Trophoblast cell (in vitro differentiated cells and primary cell): ENCODE measurements around the gene TEX10.

Experiments
- DNase-seq, 2 donors: peaks; one replicate each; pipeline ENCODE4 v3.0.0-alpha.2; 2016
- H2AFZ ChIP-seq: 2 replicates; pipeline ENCODE4 v1.6.1; 2013; ENCODE audit warnings: low read length, moderate library complexity, mild to moderate bottlenecking; ENCODE audit not compliant: insufficient read depth, poor library complexity
- H2AK5ac ChIP-seq: 2 replicates; pipeline ENCODE4 v1.6.1; 2013; ENCODE audit warnings: mild to moderate bottlenecking, low read length
- H2BK120ac ChIP-seq: 2 replicates; pipeline ENCODE4 v1.6.1; 2013; ENCODE audit warnings: low read length, mild to moderate bottlenecking, moderate library complexity; ENCODE audit not compliant: insufficient read depth, poor library complexity
- H2BK12ac ChIP-seq: 2 replicates; pipeline ENCODE4 v1.6.1; 2013; ENCODE audit warnings: mild to moderate bottlenecking, low read length, moderate library complexity
- H2BK5ac ChIP-seq: 2 replicates; pipeline ENCODE4 v1.6.1; 2013; ENCODE audit warnings: low read length, low read depth, moderate library complexity, mild to moderate bottlenecking; ENCODE audit not compliant: poor library complexity
- H3K14ac ChIP-seq: 2 replicates; pipeline ENCODE4 v1.6.1; 2013; ENCODE audit warnings: mild to moderate bottlenecking, low read length
- H3K18ac ChIP-seq: 2 replicates; pipeline ENCODE4 v1.6.1; 2013; ENCODE audit warnings: mild to moderate bottlenecking, low read length
- H3K23ac ChIP-seq: 2 replicates; pipeline ENCODE4 v1.6.1; 2013; ENCODE audit warnings: low read length
- H3K27ac ChIP-seq: 2 replicates; pipeline ENCODE4 v1.5.1; 2013; ENCODE audit warnings: low read depth, mild to moderate bottlenecking, inconsistent platforms, low read length, moderate library complexity
- H3K27me3 ChIP-seq: 2 replicates; pipeline ENCODE4 v1.6.1; 2013; ENCODE audit warnings: inconsistent platforms, mild to moderate bottlenecking, low read length, moderate library complexity; ENCODE audit not compliant: insufficient read depth
- H3K36me3 ChIP-seq, 2 experiments: 1 replicate in 1 of 2; 2 replicates in 1 of 2; pipeline ENCODE4 v1.6.1; 2013; ENCODE audit warnings: low read length in 2 of 2, mild to moderate bottlenecking in 2 of 2, moderate library complexity in 1 of 2; ENCODE audit not compliant: insufficient read depth in 2 of 2, control insufficient read depth in 1 of 2
- H3K4ac ChIP-seq: 2 replicates; pipeline ENCODE4 v1.6.1; 2013; ENCODE audit warnings: low read depth, mild to moderate bottlenecking, low read length, moderate library complexity
- H3K4me1 ChIP-seq, 2 experiments: 1 replicate in 1 of 2; 2 replicates in 1 of 2; pipeline ENCODE4 v1.6.1; 2013; ENCODE audit warnings: low read length in 2 of 2, mild to moderate bottlenecking in 2 of 2, moderate library complexity in 1 of 2; ENCODE audit not compliant: insufficient read depth in 2 of 2, control insufficient read depth in 1 of 2
- H3K4me2 ChIP-seq: 2 replicates; pipeline ENCODE4 v1.6.1; 2013; ENCODE audit warnings: inconsistent platforms, mild to moderate bottlenecking, low read length, moderate library complexity
- H3K4me3 ChIP-seq: 2 replicates; pipeline ENCODE4 v1.5.1; 2013; ENCODE audit warnings: mild to moderate bottlenecking, low read depth, low read length, inconsistent platforms
- H3K79me1 ChIP-seq: one replicate; pipeline ENCODE4 v1.6.1; 2013; ENCODE audit warnings: low read length
- H3K79me2 ChIP-seq: 2 replicates; pipeline ENCODE4 v1.6.1; 2013; ENCODE audit warnings: low read length, mild to moderate bottlenecking; ENCODE audit not compliant: control insufficient read depth, insufficient read depth, poor library complexity
- H3K9ac ChIP-seq: 2 replicates; pipeline ENCODE4 v1.6.1; 2013; ENCODE audit warnings: mild to moderate bottlenecking, low read length
- H3K9me3 ChIP-seq: 2 replicates; pipeline ENCODE4 v1.6.1; 2013; ENCODE audit warnings: low read depth, mild to moderate bottlenecking, control low read depth, inconsistent platforms, low read length; ENCODE audit not compliant: insufficient read depth
- H4K12ac ChIP-seq: 2 replicates; pipeline ENCODE4 v1.6.1; 2013; ENCODE audit warnings: low read depth, mild to moderate bottlenecking, low read length, moderate library complexity
- H4K8ac ChIP-seq: 2 replicates; pipeline ENCODE4 v1.6.1; 2013; ENCODE audit warnings: low read depth, mild to moderate bottlenecking, low read length, moderate library complexity
- H4K91ac ChIP-seq: one replicate; pipeline ENCODE4 v1.6.1; 2013; ENCODE audit warnings: low read depth, mild to moderate bottlenecking, low read length, moderate library complexity
- WGBS: extraction: QIAGEN DNeasy Blood & Tissue Kit; methylation state at CpG from one replicate; pipeline ENCODE4 v1.1.7; 2013; ENCODE audit warnings: missing lambda C conversion rate; ENCODE audit not compliant: insufficient read length, insufficient coverage; ENCODE audit errors: extremely low coverage; 5-methylcytosine and 5-hydroxymethylcytosine counted together

Gene TEX10

DNA sequence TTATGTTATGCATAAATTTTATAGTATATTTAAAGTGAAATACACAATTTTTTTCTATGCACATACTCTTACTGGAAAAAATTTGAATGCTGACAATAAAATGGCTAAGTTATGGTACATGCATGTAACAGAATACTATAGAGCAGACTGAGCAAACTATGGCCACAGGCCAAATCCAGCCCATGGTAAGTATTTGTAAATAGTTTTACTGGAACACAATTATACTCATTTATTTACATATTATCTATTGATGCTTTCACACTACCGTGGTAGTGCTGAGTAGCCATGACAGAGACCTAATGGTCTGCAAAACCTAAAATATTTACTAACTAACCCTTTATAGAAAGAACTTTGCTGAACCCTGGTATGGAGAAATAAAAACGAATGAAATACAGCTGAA lies 45.7 kb downstream of the TEX10 start:
- Histone ChIP-seq H3K4me3 (no peak overlapping the region), H3K27me3 (no peaks in the 10 kb centered on the region), H3K4ac (no peak overlapping the region), H2AK5ac (no peak overlapping the region), H3K4me1 (peaks cover 0 to 2% of the 10 kb centered on the region in 2 experiments), H3K14ac (no peak overlapping the region), H3K27ac (no peak overlapping the region), H2AFZ (no peak overlapping the region), H3K36me3 (peaks cover 9 to 12% of the 10 kb centered on the region in 2 experiments), H3K79me2 (no peaks in the 10 kb centered on the region), H2BK120ac (no peak overlapping the region), H4K91ac (no peak overlapping the region), H2BK12ac (no peak overlapping the region), H3K9me3 (no peaks in the 10 kb centered on the region), H3K79me1 (no peaks in the 10 kb centered on the region), H3K23ac (no peak overlapping the region), H4K12ac (no peak overlapping the region), H3K9ac (no peak overlapping the region), H4K8ac (no peak overlapping the region), H3K18ac (no peak overlapping the region), H2BK5ac (no peak overlapping the region), H3K4me2 (no peak overlapping the region)
- DNase-seq, result no peak
- no CpG with 5 or more reads among the region's 2 CpGs for WGBS

DNA sequence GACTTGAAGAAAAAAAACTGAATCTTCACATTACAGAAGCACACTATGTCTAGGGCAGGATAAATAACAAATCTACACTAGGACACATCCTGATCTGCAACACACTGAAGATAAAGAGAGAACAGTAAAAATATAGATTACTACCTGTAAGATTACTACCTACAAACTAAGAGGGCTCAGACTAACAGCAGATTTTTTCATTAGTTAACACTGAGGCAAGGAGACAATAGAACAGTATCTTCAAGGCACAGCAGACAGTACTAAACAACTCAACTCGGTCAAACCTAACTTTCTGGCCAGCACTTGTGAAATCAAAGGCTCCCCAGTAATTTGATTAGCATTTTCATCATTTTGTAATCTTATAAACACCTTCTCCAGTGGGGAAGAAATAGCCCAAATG lies 46.5 kb downstream of the TEX10 start:
- Histone ChIP-seq H4K8ac (no peak overlapping the region), H3K4me1 (peaks cover 0 to 2% of the 10 kb centered on the region in 2 experiments), H3K9me3 (no peaks in the 10 kb centered on the region), H3K27me3 (no peaks in the 10 kb centered on the region), H3K27ac (no peak overlapping the region), H2BK5ac (no peak overlapping the region), H2BK12ac (no peak overlapping the region), H3K4me3 (no peak overlapping the region), H3K18ac (no peak overlapping the region), H2AFZ (no peak overlapping the region), H4K12ac (no peak overlapping the region), H3K23ac (no peak overlapping the region), H4K91ac (no peak overlapping the region), H3K14ac (no peak overlapping the region), H2AK5ac (no peak overlapping the region), H3K36me3 (peaks cover 9 to 17% of the 10 kb centered on the region in 2 experiments), H3K4me2 (no peak overlapping the region), H3K4ac (no peak overlapping the region), H3K79me2 (no peaks in the 10 kb centered on the region), H3K9ac (no peak overlapping the region), H3K79me1 (no peaks in the 10 kb centered on the region), H2BK120ac (no peak overlapping the region)
- DNase-seq, result no peak
- WGBS, result no CpG with 5 or more reads among the region's 1 CpG

DNA sequence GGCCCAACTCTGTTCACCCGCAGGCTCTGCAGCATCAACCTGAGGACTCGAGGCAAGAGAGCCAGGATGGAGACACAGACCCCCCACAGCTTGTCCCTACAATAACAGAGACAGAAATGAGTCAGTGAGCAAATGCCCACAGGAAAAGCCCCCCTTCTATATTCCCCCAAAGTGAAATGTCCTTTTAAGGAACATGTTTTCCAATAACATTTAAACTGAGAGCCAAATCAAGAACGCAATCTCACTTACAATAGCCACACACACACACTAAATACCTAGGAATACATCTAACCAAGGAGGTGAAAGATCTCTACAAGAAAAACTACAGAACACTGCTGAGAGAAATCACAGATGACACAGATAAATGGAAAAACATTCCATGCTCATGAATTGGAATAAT lies 49.0 kb downstream of the TEX10 start:
- no peak overlapping the region for H2BK120ac ChIP-seq
- H3K4me1 ChIP-seq, result peaks cover 0 to 2% of the 10 kb centered on the region in 2 experiments
- no peak overlapping the region for H2BK12ac ChIP-seq
- H3K18ac ChIP-seq, result peak overlapping the region; percentile 80
- no CpG with 5 or more reads among the region's 3 CpGs for WGBS
- H4K12ac ChIP-seq, result no peak overlapping the region
- no peak overlapping the region for H2AK5ac ChIP-seq
- H3K4me2 ChIP-seq, result no peak overlapping the region
- DNase-seq, result no peak
- H3K79me1 ChIP-seq, result no peaks in the 10 kb centered on the region
- H3K79me2 ChIP-seq, result no peaks in the 10 kb centered on the region
- H3K23ac ChIP-seq, result no peak overlapping the region
- no peaks in the 10 kb centered on the region for H3K27me3 ChIP-seq
- no peak overlapping the region for H3K4me3 ChIP-seq
- no peak overlapping the region for H3K9ac ChIP-seq
- H2AFZ ChIP-seq, result no peak overlapping the region
- H4K8ac ChIP-seq, result peak overlapping the region; percentile 11
- no peak overlapping the region for H4K91ac ChIP-seq
- no peaks in the 10 kb centered on the region for H3K9me3 ChIP-seq
- H3K14ac ChIP-seq, result no peak overlapping the region
- H3K27ac ChIP-seq, result no peak overlapping the region
- H2BK5ac ChIP-seq, result no peak overlapping the region
- H3K36me3 ChIP-seq, result peaks cover 7 to 24% of the 10 kb centered on the region in 2 experiments
- H3K4ac ChIP-seq, result no peak overlapping the region

DNA sequence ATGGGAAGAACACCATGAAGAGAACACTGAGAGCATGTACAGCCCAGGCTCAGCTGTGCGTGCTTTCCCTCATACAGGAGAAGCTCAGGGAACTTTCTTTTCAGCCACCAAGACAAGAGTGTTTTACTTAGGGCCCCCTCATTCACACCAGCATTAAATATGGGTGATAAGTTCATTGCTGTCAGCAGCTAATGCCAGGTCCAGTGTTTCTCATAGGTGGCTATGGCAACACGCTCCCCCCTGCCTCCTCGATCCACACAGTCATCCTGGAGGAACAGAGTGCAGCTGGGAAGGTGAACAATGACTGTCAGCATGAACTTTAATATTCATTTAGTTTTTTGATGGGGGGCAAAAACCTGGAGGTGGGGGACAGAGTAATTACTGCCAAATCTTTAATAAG lies 54.4 kb downstream of the TEX10 start:
- no peaks in the 10 kb centered on the region for H3K79me1 ChIP-seq
- no peak for DNase-seq
- H3K18ac ChIP-seq, result no peak overlapping the region
- no peaks in the 10 kb centered on the region for H3K27me3 ChIP-seq
- H3K27ac ChIP-seq, result no peak overlapping the region
- no peaks in the 10 kb centered on the region for H3K79me2 ChIP-seq
- H2BK5ac ChIP-seq, result no peak overlapping the region
- H4K8ac ChIP-seq, result no peak overlapping the region
- H2AFZ ChIP-seq, result no peak overlapping the region
- H3K9me3 ChIP-seq, result no peaks in the 10 kb centered on the region
- H4K12ac ChIP-seq, result no peak overlapping the region
- H4K91ac ChIP-seq, result no peak overlapping the region
- H3K4me3 ChIP-seq, result no peak overlapping the region
- no peak overlapping the region for H3K9ac ChIP-seq
- no peak overlapping the region for H3K23ac ChIP-seq
- no CpG with 5 or more reads among the region's 3 CpGs for WGBS
- H3K14ac ChIP-seq, result no peak overlapping the region
- no peaks in the 10 kb centered on the region for H3K4me1 ChIP-seq
- H2AK5ac ChIP-seq, result no peak overlapping the region
- no peak overlapping the region for H3K4me2 ChIP-seq
- H2BK120ac ChIP-seq, result no peak overlapping the region
- H2BK12ac ChIP-seq, result no peak overlapping the region
- no peak overlapping the region for H3K4ac ChIP-seq
- H3K36me3 ChIP-seq, result peaks cover 10 to 46% of the 10 kb centered on the region in 2 experiments
